ENCODE measurements around the gene BBS9.

DNA sequence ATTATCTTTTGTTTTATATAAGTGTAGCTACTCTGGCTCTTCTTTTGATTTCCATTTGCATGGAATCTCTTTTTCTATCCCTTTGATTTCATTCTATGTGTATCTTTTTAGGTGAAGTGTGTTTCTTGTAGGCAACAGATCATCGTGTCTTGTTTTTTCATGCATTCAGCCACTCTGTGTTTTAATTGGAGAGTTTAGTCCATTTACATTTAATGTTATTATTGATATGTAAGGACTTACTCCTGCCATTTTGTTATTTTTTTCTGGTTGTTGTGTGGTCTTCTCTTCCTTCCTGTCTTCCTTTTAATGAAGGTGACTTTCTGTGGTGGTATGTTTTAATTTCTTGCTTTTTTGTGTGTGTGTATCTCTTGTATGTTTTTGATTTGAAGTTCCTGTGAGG, 81.6 kb downstream of the BBS9 start:
- TF ChIP-seq, protein P1, sequence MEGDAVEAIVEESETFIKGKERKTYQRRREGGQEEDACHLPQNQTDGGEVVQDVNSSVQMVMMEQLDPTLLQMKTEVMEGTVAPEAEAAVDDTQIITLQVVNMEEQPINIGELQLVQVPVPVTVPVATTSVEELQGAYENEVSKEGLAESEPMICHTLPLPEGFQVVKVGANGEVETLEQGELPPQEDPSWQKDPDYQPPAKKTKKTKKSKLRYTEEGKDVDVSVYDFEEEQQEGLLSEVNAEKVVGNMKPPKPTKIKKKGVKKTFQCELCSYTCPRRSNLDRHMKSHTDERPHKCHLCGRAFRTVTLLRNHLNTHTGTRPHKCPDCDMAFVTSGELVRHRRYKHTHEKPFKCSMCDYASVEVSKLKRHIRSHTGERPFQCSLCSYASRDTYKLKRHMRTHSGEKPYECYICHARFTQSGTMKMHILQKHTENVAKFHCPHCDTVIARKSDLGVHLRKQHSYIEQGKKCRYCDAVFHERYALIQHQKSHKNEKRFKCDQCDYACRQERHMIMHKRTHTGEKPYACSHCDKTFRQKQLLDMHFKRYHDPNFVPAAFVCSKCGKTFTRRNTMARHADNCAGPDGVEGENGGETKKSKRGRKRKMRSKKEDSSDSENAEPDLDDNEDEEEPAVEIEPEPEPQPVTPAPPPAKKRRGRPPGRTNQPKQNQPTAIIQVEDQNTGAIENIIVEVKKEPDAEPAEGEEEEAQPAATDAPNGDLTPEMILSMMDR (IDR thresholded peaks at IDR 0.05; ENCODE audit: extremely low read depth in 1 of 2, insufficient read depth in 1 of 2, low read depth in 1 of 2, low read length in 2 of 2): no peak
- TF ChIP-seq MYC (IDR thresholded peaks at IDR 0.05; ENCODE audit: low read depth, low read length) (no peak), POLR2A (IDR thresholded peaks at IDR 0.05; ENCODE audit: low read depth, low read length) (no peak), EZH2 (IDR thresholded peaks at IDR 0.05; ENCODE audit: borderline replicate concordance, low read depth, low read length, severe bottlenecking) (no peak), JUN (IDR thresholded peaks at IDR 0.05; ENCODE audit: borderline replicate concordance, insufficient read depth, insufficient read length, low read depth) (no peak)
- TF ChIP-seq, protein P2, sequence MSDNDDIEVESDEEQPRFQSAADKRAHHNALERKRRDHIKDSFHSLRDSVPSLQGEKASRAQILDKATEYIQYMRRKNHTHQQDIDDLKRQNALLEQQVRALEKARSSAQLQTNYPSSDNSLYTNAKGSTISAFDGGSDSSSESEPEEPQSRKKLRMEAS (IDR thresholded peaks at IDR 0.05; ENCODE audit: insufficient read depth, insufficient read length): no peak

Measured in endothelial cell of umbilical vein (primary cell).